ENCODE measurements around the gene SYNDIG1.

DNA sequence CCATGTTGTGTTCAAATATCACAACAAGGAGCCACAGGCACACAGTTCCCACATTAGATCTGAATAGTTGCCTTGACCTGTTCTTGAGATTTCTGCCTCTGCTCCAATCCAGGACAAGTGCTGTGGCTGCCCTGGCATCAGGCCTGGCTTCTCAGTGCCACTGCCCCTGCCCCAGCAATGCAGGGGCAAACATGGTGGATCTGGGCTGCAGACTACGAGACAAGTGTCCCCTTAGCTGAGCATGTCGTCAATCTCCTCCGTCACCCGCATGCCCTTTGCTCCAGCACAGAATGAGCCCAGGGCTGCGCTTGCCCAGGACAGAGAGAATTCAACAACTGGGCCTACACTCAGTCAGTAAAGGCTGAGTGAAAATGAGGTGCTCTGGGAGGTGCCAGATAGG is 201.6 kb downstream of the SYNDIG1 start:
- TF ChIP-seq, protein P1, sequence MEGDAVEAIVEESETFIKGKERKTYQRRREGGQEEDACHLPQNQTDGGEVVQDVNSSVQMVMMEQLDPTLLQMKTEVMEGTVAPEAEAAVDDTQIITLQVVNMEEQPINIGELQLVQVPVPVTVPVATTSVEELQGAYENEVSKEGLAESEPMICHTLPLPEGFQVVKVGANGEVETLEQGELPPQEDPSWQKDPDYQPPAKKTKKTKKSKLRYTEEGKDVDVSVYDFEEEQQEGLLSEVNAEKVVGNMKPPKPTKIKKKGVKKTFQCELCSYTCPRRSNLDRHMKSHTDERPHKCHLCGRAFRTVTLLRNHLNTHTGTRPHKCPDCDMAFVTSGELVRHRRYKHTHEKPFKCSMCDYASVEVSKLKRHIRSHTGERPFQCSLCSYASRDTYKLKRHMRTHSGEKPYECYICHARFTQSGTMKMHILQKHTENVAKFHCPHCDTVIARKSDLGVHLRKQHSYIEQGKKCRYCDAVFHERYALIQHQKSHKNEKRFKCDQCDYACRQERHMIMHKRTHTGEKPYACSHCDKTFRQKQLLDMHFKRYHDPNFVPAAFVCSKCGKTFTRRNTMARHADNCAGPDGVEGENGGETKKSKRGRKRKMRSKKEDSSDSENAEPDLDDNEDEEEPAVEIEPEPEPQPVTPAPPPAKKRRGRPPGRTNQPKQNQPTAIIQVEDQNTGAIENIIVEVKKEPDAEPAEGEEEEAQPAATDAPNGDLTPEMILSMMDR (IDR thresholded peaks at IDR 0.05; ENCODE audit: insufficient read depth, low read length), result no peak
- TF ChIP-seq POLR2AphosphoS5 (IDR thresholded peaks at IDR 0.05; ENCODE audit: low read depth) (no peak), REST (IDR thresholded peaks at IDR 0.05; ENCODE audit: insufficient replicate concordance, low read depth) (no peak)
